DND-41 (cell line): ENCODE data around the gene IL17F.

Experiments
- ATAC-seq: fragments of 200-7000 bp; cut with Tn5 transposase; 3 replicates; pipeline ENCODE4 v1.9.1; 2021; ENCODE audit warnings: low read depth; ENCODE audit not compliant: insufficient read depth
- DNase-seq: peaks from one replicate; pipeline ENCODE4 v3.0.0-alpha.2; 2020
- H2AFZ ChIP-seq: 2 replicates; pipeline ENCODE4 v1.6.0; 2012; ENCODE audit warnings: low read depth, low read length
- H3K27ac ChIP-seq: 2 replicates; pipeline ENCODE4 v1.5.1; 2012; ENCODE audit warnings: low read length, inconsistent platforms
- H3K27me3 ChIP-seq: fragments of 200-600 bp; sonication (generic); 2 replicates; pipeline ENCODE4 v1.6.0; 2012; ENCODE audit warnings: low read length, mild to moderate bottlenecking, inconsistent platforms; ENCODE audit not compliant: insufficient read depth, poor library complexity
- H3K36me3 ChIP-seq: 2 replicates; pipeline ENCODE4 v1.5.1; 2012; ENCODE audit warnings: low read length, inconsistent platforms; ENCODE audit not compliant: insufficient read depth
- H3K4me1 ChIP-seq: 2 replicates; pipeline ENCODE4 v1.5.1; 2012; ENCODE audit warnings: mild to moderate bottlenecking, low read length; ENCODE audit not compliant: insufficient read depth
- H3K4me2 ChIP-seq: 2 replicates; pipeline ENCODE4 v1.6.0; 2012; ENCODE audit warnings: mild to moderate bottlenecking, moderate library complexity, low read length, inconsistent platforms; ENCODE audit not compliant: insufficient read depth
- H3K4me3 ChIP-seq, 2 experiments: fragments of 200-600 bp in 1 of 2; shearing (Covaris generic) in 1 of 2; 2 replicates each; pipeline ENCODE4 v1.5.1; 2012 to 2016; ENCODE audit warnings: inconsistent platforms in 2 of 2, low read length in 2 of 2, mild to moderate bottlenecking in 2 of 2, low read depth in 1 of 2, moderate library complexity in 1 of 2
- H3K79me2 ChIP-seq: 2 replicates; pipeline ENCODE4 v1.6.0; 2012; ENCODE audit warnings: low read length, inconsistent platforms; ENCODE audit not compliant: insufficient read depth
- H3K9ac ChIP-seq: 2 replicates; pipeline ENCODE4 v1.6.0; 2012; ENCODE audit warnings: low read depth, mild to moderate bottlenecking, inconsistent platforms, low read length, moderate library complexity
- H3K9me3 ChIP-seq: 2 replicates; pipeline ENCODE4 v1.5.1; 2012; ENCODE audit warnings: low read length, moderate library complexity, mild to moderate bottlenecking, inconsistent platforms; ENCODE audit not compliant: insufficient read depth, severe bottlenecking
- H4K20me1 ChIP-seq: 2 replicates; pipeline ENCODE4 v1.6.0; 2012; ENCODE audit warnings: low read length; ENCODE audit not compliant: insufficient read depth
- CTCF ChIP-seq: IDR thresholded peaks from 2 replicates; pipeline ENCODE4 v1.5.1; 2012; ENCODE audit warnings: borderline replicate concordance, low read length, moderate library complexity, mild to moderate bottlenecking; ENCODE audit not compliant: poor library complexity, severe bottlenecking; ENCODE audit errors: extremely low read depth
- EZH2 ChIP-seq: IDR thresholded peaks from 3 replicates; pipeline ENCODE4 v1.6.1; 2012; ENCODE audit warnings: borderline replicate concordance, low read depth, mild to moderate bottlenecking, moderate library complexity, low read length, inconsistent platforms; ENCODE audit not compliant: severe bottlenecking

Gene IL17F

DNA sequence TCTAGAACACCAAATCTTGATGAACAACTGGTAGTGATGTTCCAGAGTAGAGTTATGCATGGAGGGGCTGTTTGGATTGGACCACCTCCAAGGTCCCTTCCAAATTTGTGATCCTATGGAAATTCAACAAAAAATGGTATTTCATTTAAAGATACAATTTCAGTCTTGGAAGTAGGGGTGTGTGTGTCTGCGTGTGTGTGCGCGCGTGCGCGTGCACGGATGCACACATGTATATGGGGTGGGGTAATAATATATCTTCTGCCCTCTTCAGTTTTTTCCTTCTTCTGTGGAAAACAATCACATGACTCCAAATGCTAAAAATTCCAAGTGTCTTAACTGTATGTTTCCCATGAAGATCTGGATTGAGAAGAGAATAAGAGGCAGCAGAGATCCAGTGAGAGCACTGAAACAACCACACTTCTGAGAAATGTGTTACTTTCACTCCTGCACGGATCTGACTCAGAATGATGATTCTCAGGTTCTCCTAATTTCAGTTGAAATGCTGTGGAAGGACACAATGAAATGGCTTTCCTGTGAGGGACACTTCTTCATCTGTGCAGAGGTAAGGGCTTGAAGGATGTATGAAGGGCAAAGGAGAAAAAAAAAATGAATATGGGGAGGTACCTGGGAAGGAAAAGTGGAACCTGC lies 10.6 kb upstream of the IL17F start:
- no peak overlapping the region for H2AFZ ChIP-seq
- TF ChIP-seq EZH2 (no peak), CTCF (no peak)
- H3K4me2 ChIP-seq = no peak overlapping the region
- ATAC-seq = no peak
- no peaks in the 10 kb centered on the region for H3K36me3 ChIP-seq
- H4K20me1 ChIP-seq = no peaks in the 10 kb centered on the region
- no peak for DNase-seq
- no peaks in the 10 kb centered on the region for H3K4me1 ChIP-seq
- no peak overlapping the region for H3K27ac ChIP-seq
- no peaks in the 10 kb centered on the region for H3K27me3 ChIP-seq
- no peak overlapping the region for H3K4me3 ChIP-seq
- no peaks in the 10 kb centered on the region for H3K9me3 ChIP-seq
- H3K79me2 ChIP-seq = no peaks in the 10 kb centered on the region
- H3K9ac ChIP-seq = no peak overlapping the region

GRCh38 chr6:52253494-52253893 lies 9.2 kb upstream of the IL17F start:
- no peaks in the 10 kb centered on the region for H3K4me1 ChIP-seq
- DNase-seq (no peak), ATAC-seq (no peak)
- no peak overlapping the region for H3K4me2 ChIP-seq
- H3K9me3 ChIP-seq = no peaks in the 10 kb centered on the region
- no peaks in the 10 kb centered on the region for H3K27me3 ChIP-seq
- no peak overlapping the region for H3K9ac ChIP-seq
- H3K27ac ChIP-seq = no peak overlapping the region
- TF ChIP-seq CTCF = no peak
- no peak for TF ChIP-seq EZH2
- H4K20me1 ChIP-seq = no peaks in the 10 kb centered on the region
- no peaks in the 10 kb centered on the region for H3K36me3 ChIP-seq
- no peak overlapping the region for H2AFZ ChIP-seq
- no peaks in the 10 kb centered on the region for H3K79me2 ChIP-seq
- no peak overlapping the region for H3K4me3 ChIP-seq

DNA sequence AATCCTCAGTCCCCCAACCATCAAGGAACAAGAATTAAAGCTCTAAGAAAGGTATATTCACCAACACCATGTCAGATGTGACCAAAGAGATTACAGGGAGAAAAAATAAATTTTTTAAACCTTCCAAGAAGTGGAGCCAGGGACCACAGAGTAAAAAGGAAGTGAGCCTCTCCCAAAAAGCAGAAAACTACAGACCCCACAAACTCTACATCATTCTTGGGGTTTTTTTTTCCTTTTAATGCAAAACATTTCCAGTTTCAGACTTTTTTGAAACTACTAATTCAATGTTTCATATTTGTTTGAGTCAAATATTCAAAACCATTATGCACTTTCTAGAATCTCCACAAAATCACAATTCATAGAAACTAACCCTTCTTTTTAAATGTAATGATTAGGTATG lies 6.8 kb upstream of the IL17F start:
- ATAC-seq = no peak

More for the DNA sequence above, 6.8 kb upstream of the IL17F start:
- no peaks in the 10 kb centered on the region for H3K79me2 ChIP-seq
- no peaks in the 10 kb centered on the region for H3K36me3 ChIP-seq
- H3K4me3 ChIP-seq = no peak overlapping the region
- DNase-seq = no peak
- no peaks in the 10 kb centered on the region for H3K9me3 ChIP-seq
- H3K4me1 ChIP-seq = no peaks in the 10 kb centered on the region
- H3K27ac ChIP-seq = no peak overlapping the region
- no peak overlapping the region for H2AFZ ChIP-seq
- no peak overlapping the region for H3K9ac ChIP-seq
- no peaks in the 10 kb centered on the region for H4K20me1 ChIP-seq
- no peak overlapping the region for H3K4me2 ChIP-seq
- no peaks in the 10 kb centered on the region for H3K27me3 ChIP-seq
- no peak for TF ChIP-seq EZH2
- TF ChIP-seq CTCF = no peak
